Inflammatory macrophage treated with lipopolysaccharide for 4 hours (primary cell): ENCODE data around the gene SMTNL2.

Experiments
- DNase-seq: peaks from one replicate; pipeline ENCODE4 v3.0.0-alpha.2; 2020

The SMTNL2 gene

DNA sequence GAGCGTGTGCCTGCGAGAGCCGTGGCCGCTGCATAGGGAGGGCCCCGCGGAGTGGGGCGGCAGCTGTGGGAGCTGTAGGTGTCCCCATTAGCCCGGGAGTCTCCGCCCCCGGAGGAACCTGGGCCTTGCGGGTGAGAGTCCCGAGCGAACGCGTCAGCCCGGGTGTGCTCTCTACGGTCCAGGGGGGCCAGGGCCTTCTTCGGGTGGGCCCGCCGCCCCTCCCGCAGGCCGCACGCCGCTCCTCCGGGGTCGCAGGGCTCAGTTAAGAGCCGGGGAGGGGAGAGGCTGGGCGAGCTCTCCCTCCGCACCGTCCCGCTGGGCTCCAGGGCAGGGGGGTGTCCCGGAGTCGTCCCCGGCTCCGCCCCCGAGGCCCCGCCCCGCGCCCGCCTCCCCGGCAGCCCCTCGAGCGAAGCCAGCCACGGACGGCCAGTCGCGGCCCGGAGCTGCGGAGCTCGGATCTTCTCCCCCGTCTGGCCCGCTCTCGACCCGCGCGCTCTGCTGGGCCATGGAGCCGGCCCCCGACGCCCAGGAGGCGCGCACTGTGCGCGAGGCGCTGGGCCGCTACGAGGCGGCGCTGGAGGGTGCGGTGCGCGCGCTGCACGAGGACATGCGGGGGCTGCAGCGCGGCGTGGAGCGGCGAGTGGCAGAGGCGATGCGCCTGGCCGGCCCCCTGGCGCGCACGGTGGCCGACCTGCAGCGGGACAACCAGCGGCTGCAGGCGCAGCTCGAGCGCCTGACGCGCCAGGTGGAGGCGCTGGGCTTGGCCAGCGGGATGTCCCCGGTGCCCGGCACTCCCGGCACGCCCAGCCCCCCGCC is at the start of gene SMTNL2:
Gene SMTNL2, plus strand, starts transcription at position 429 of the 816 bp plus-strand sequence. Its CDS starts 77 bp downstream, at position 506.
- no peak for DNase-seq

DNA sequence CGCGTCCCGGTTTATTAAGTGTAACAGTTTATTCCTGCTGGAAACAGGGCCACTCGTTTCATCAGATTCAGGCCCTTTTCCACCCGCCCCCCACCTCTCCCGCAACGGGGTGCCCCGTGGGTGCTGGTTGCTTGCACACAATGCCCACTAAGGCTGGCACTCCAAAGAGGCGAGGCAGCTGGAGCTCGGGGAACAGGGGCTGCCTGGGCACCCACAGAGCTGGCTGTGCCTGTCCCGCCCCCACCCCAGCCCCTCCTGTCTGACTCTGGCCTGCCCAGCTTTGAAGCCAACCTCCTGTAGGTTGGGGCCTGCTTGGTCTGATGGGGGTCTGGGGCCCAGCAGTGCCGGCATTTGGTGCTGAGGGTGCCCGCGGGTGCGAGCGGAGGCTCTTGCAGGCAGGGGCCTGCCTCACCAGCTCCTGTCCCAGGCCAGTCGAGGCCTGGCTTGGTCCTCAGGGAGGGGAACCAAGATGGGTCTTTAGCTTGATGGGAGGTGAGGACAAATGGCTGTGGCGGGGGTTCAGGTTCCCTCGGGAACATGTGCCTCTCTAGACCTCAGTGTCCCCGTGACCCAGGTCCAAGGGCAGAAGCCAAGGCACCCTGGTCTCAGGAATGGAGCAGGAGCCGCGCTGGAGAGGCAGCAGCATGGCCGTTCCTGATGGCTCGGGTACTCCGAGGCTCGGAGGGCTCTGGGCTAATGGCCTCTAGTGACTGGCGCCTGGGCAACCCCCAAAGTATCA is 49.2 kb upstream of the SMTNL2 start:
- DNase-seq, result no peak

GRCh38 chr17:4535667-4536258 is 48.6 kb upstream of the SMTNL2 start:
- no peak for DNase-seq

- DNase-seq, result no peak
Observed at GRCh38 chr17:4536259-4536741, 48.0 kb upstream of the SMTNL2 start.

GRCh38 chr17:4536742-4537411 is 47.5 kb upstream of the SMTNL2 start:
- peak; percentile 36 for DNase-seq

DNA sequence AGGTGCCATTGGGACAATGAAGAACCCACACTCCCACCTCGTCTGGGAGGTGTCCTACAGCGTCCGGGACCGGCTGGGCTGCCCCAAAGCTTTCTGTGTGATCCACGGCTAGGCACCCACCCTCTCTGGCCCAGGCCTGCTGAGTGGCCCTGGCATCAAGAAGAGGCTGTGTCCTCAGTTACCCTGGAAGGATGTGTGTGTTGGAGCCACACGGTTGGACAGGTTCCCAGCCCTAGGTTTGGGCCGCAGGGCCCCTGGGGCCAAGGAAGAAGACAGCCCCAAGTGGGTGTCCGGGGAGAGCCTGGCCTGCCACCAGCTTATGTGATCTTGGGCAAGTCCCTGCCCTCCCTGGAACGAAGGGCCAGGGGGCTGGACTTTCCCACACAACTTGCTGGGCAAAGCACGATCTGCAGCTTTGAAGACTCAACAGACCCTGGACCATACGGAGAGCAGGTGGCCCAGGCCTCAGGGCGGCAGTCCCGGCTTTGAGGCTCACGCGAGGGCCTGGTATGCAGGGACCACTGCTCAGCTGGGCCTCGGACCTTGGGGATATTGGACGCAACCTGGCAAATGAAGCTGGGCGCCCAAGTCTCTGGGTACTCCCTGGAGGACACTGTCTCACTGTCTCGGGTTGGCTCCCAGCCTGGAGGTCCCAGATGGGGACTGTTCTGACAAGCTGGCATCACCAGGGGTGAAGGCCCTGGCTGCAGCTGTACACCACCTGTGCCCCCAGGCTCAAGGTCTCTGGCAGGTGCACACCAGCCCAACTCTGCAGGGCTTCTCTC is 46.7 kb upstream of the SMTNL2 start:
- no peak for DNase-seq

DNA sequence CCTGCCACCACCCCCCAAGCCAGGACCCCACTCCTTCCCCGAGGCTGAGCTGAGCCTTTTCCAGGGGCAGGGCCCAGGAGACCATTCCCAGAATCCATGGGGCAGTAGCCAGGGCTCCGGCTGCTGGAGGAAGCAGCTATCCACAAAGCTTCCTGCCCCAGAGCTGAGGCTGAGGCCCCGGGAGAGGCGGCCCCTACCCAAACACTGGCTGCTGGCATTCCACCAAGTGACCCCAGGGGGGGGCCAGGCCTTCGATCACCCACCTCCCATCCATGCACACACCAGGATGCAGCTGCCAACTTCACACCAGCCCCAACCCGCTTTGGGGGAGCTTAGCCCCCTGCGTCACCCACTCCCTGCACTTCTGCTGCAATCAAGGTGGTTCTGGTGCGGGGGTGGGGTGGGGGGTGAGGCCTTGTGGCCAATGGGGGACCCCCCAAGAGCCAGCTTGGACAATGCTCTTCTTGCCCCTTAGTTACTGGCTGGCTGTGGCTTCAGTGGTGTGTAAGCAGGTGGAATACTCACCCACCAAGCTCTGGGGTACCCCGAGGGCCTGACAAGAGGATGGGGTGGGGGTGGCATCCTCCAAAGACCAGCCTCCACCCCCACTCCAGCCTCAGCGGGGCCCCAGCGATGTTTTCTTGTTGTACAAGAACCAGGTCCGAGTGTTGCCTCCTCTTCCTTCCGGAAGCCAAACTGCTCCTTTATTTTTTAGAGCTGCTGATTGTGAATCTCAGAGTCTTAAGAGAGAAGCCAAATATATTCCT is 45.9 kb upstream of the SMTNL2 start:
- DNase-seq, result no peak

DNA sequence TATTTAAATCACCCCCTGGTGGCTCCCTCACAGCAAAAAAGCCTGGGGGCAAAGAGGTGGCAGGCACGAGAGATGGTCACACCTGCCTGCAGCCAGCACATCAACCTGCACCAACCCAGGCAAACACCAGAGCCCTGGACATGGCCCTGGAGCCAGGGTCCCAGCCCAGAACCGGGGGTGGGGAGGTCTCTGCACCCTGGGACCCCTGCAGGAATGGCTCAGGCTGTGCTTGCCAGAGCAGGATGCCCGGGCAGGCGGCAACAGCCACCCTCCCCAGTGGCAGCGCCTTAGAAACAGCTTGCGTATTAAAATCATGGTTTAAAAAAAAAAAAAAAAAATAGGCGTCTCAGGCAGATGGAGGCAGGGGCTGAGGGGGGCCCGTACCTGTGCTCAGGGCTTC is 45.3 kb upstream of the SMTNL2 start:
- DNase-seq, result no peak

DNA sequence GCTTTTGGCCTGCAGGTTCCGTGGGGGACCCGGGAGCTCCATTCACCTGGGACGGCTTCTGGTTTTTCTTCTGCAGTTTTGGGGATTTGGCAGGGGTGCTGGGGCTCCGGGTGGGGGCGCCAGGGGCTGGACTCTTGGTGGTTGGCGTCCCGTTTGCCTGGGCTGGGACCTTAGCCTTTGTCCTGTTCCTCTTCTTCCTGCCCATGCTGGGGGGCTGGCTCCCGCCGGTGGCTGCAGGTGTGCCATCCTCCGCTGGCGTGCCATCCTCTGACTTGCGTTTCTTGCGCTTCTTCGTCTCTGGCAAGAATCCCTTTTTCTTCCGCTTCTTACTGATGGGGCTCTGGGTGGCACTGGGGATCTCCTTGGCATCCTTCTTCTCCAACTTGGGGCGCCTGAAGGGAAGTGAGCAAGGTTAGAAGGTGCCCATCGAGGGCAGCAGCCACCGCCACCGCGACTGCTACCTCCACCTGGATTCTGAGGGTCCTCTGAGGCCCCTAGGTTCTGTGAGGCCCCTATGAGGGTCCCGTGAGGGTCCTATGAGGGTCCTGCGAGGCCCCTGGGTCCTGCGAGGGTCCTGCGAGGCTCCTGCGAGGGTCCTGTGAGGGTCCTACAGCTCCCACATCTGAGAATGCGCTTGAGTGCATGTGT is 44.6 kb upstream of the SMTNL2 start:
- DNase-seq, result no peak

- peak; percentile 5 for DNase-seq
Observed at GRCh38 chr17:4540224-4540651, 44.1 kb upstream of the SMTNL2 start.

- no peak for DNase-seq
Observed at GRCh38 chr17:4540687-4541327, 43.5 kb upstream of the SMTNL2 start.

GRCh38 chr17:4541328-4542002 is 42.9 kb upstream of the SMTNL2 start:
- DNase-seq, result no peak

DNA sequence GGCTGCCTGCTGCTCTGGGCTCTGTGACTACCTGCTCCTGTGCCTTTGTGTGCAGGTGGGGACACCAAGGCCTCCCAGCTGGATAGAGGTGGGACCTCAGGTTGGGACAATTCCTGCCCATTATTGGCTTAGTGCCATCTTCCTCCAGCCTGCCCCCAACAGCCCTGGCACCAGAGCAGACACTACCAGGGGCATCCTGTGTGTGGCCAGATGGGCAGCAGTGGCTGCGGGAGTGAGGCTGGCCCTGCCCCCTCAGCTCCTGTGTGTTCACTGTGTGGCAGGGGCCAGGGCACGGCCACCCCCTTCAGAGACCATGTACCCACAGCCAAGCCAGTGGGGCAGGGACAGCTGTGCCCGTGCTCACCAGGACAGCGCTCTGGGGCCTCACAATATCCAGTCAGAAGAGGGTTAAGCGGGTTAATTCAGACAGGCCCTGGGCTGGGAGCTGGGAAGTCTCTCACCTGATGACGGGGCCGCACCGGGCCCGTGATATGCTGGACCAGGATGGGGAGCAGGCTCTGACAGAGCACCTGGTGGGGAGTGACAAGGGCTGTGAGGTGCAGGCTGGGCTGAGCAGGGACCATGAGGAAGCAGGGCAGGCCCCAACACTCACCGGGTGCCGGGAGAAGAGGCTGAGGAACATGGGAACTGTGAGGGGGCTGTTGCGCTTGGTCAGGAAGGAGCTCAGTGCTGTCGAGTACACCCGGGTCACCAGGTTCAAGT is 42.2 kb upstream of the SMTNL2 start:
- no peak for DNase-seq

- DNase-seq, result no peak
Observed at GRCh38 chr17:4542726-4543191, 41.6 kb upstream of the SMTNL2 start.

DNA sequence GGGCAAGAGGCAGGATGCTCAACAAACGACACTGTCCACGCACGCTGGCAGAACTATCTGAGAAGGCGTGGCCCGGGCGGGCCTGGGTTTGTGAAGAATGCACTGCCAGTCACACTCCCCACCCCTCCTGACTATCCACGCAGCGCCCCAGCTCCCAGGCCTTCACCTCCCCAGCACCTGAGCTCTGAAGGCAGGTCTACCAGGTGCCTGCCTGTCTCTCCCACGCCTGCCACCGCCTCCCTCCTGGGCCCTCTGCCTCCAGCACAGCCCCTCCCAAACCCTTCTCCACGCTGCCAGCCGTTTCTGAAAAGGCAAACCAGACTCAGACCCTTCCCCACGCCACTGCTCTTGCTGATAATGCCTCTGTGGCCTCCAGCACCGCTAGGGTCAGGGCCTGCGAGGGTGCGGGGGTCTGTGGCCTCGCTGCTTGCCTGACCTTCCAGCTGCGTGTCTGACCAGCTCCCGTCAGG is 40.7 kb upstream of the SMTNL2 start:
- DNase-seq, result no peak

DNA sequence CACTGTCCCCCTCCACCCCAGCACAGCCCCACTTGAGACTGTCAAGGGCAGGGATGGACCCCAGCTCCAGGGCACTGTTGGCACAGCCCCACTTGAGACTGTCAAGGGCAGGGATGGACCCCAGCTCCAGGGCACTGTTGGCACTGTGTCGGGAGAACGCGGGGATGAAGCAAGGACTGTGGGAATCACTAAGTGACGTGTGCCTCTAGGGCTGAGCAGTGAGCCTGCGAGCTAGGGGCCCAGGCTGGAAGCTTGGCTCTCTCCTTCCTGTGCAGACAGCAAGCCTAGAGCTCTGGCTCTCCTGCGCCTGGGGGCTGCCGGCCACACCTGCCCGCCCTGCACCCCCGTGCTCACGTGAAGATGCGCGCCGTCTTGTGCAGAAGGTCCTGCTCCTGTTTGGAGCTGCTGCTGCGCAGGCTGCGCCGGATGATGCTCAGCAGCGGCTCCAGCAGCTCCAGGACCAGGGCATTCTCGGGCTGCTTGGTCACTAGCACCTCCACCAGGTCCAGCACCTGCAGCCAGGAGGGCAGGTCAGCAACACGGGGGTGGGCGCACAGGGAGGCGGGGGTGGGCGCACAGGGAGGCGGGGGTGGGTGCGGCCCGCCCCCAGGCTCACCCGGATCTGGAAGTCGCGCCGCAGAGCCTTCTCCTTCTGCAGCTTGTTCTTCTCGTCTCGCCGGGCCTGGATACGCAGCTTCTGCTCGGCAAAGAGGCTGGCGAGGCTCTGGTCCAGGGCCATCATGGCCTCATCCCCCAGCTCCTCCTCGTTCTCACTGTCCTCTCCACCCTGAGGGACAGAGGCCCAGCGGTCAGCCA is 40.0 kb upstream of the SMTNL2 start:
- no peak for DNase-seq

- no peak for DNase-seq
Observed at GRCh38 chr17:4544951-4545216, 39.4 kb upstream of the SMTNL2 start.
